HG03521 (cell line): Measurements from ENCODE around the gene RARRES2.

Experiments
- ATAC-seq: cut with Tn5 transposase; IDR thresholded peaks from one replicate; pipeline ENCODE4 v1.9.1; 2021; ENCODE audit warnings: mild to moderate bottlenecking, moderate library complexity; ENCODE audit not compliant: unreplicated experiment

Gene RARRES2

GRCh38 chr7:150377196-150377595 is 35.8 kb upstream of the RARRES2 start:
- no peak for ATAC-seq

GRCh38 chr7:150376560-150376959 is 35.1 kb upstream of the RARRES2 start:
- no peak for ATAC-seq

GRCh38 chr7:150375662-150376521 is 34.5 kb upstream of the RARRES2 start:
- no peak for ATAC-seq

GRCh38 chr7:150374472-150374871 is 33.0 kb upstream of the RARRES2 start:
- no peak for ATAC-seq

GRCh38 chr7:150374026-150374425 is 32.6 kb upstream of the RARRES2 start:
- no peak for ATAC-seq

GRCh38 chr7:150373049-150373801 is 31.8 kb upstream of the RARRES2 start:
- no peak for ATAC-seq

GRCh38 chr7:150372271-150373048 is 31.0 kb upstream of the RARRES2 start:
- no peak for ATAC-seq

GRCh38 chr7:150371996-150372270 is 30.5 kb upstream of the RARRES2 start:
- no peak for ATAC-seq

GRCh38 chr7:150371131-150371995 is 29.9 kb upstream of the RARRES2 start:
- ATAC-seq = no peak

- no peak for ATAC-seq
These were observed 29.2 kb upstream of the RARRES2 start for GRCh38 chr7:150370612-150371071.

- no peak for ATAC-seq
These were observed 28.5 kb upstream of the RARRES2 start for GRCh38 chr7:150369748-150370501.

GRCh38 chr7:150368884-150369747 is 27.7 kb upstream of the RARRES2 start:
- peak; percentile 35 for ATAC-seq

GRCh38 chr7:150368096-150368883 is 26.9 kb upstream of the RARRES2 start, which contains the start of gene REPIN1:
TSS of gene REPIN1 (plus strand) at chr7:150368822. CDS start at chr7:150369712, 890 bp downstream.
- ATAC-seq = peak; percentile 49

GRCh38 chr7:150367677-150368095 is 26.3 kb upstream of the RARRES2 start:
- no peak for ATAC-seq

GRCh38 chr7:150365673-150366398 is 24.4 kb upstream of the RARRES2 start:
- ATAC-seq = no peak

GRCh38 chr7:150365194-150365593 is 23.8 kb upstream of the RARRES2 start:
- ATAC-seq = no peak

GRCh38 chr7:150363872-150364271 is 22.4 kb upstream of the RARRES2 start:
- ATAC-seq = no peak
